NCI-H1048 (cell line): ENCODE results near the gene CTTNBP2NL.
A peak's percentile ranks its signal among the peaks of the same experiment; 100 is the strongest.
"Not testable (repeated sequence)": the region's sequence is repeated elsewhere in the genome, so short reads cannot be mapped to it uniquely, and the experiment has no call there.

ENCODE experiments used
- DNase-seq: peaks from one replicate; lab custom pipeline; 2025; lab: John Stamatoyannopoulos, UW

CTTNBP2NL gene

DNA sequence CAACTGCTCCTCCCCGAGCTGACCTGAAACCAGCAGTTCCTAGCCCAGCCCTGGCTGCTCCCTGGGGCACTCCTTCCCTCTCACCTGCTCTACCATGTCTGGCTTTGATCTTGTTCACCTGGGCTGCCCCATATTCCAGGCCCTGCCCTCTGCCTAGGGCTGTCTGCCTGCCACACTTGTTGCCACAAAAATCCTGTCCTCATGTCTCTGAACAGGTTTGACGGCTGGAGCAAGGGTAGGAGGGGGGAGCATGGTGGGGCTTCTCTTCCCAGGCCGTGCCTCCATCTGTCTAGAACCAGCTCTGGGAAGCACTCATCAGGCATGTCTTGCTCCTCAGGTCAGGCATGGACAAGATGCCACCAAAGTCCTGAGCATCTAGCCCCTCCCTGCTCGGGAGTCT, 68.5 kb downstream of the CTTNBP2NL start:
- DNase-seq, result no peak

DNA sequence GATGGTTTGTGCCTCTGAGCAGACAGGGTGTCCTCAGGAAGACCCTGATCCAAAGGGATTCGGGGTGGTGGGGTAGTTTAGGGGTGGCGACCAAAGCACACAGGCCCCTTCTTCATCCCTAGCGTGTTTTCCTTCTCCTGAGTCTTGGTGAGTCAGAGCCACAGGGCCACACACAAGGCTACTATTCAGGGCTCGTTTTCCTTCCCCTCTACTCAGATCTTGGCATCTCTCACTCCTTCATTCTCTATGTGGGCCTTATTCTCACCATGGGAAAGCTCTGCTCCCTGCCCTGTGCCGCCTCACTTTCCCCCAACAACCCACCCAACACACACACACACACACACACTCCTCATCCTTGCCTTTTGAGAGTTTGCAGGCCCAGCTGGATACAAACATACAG, 69.1 kb downstream of the CTTNBP2NL start:
- DNase-seq, result no peak

DNA sequence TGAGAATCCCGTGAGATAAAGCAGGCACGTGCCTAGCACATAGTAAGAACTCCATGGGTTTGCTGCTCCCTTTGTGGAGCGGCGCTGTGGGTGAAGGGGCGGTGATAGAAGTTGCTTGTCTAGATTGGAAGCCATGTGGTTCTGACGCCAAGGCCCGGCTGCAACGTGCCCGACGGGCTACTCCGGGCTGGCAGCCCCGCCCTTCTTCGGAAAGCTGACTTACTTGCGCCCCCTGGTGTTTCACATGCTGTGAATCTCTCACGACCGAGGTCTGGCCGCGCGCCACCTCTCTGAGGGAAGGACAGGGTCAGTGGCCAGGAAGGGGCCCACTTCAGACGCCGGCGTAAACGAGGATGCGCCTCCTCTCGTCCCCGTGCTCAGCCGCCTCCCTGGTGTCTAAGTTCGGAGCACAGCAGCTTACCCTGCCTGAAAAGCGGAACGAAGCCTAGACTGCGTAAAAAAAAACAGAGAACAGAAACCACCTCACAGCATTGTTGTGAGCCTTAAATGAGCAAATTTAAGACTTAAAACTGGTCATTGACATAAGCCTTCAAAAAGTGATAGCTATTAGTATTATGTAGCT, 70.2 kb downstream of the CTTNBP2NL start:
- DNase-seq, result peak; percentile 81

DNA sequence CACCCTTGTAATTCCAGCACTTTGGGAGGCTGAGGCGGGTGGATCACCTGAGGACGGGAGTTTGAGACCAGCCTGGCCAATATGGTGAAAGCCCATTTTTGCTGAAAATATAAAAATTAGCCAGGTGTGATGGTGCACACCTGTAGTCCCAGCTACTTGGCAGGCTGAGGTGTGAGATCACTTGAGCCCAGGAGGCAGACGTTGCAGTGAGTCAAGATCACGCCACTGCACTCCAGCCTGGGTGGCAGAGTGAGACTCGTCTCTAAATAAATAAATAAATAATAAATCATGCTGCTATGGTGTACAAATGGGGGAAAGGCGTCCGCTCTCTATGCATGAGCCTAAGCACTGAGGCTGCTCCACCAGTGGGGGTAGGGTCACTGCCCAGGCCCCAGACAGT, 74.3 kb downstream of the CTTNBP2NL start:
- DNase-seq, result not testable (repeated sequence)

DNA sequence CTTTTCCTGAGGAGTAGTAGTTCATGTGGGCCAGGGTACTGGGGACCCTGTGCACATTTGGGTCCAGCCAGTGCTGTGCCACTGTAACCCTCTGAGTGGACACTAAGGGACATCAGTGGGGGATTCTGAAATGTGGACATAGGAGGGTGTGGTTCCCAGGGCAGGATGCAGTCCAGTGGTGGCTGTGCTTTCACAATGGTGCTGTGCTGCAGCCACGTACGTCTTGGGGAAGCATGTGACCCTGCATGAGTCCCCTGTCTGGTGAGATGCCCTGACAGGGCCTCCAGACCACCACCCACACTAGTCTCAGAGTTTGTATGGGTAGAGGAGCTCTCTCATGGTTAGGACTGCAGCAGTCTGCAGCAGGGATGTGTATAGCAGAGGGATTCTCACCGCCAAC, 75.0 kb downstream of the CTTNBP2NL start:
- DNase-seq, result no peak

DNA sequence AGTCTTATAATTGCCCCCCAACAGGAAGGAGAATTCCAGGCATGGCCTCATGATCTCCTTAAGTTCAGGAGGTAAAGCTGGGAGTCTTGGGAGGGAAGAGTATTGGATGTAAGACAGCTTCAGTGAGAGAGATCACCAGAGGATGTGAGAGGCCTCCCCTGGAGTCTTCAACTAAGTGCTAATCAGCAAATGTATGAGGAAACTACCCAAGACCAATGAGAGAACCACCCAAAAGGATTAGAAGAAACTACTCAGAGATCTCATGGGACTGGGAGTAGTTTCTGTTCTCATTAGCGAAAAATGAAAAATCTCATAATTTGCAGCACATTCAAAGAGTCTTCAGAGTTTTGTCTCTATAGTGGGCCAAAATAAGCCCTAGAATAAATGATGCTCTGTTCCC, 76.1 kb downstream of the CTTNBP2NL start:
- DNase-seq, result no peak

DNA sequence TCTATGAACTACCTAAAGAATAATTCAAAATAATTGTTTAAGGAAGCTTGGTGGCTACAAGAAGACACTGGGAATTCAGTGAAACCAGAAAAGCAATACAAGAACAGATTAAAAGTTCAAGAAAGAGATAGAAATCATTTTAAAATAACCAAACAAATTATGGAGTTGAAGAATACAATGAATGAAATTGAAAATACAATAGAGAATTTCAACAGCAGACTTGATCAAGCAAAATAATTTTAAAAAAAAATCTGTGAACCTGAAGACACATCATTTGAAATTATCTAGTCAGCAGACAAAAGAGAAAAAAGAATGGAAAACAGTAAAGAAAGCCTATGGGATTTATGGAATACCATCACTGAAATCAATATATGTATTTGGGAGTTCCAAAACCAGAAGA, 81.5 kb downstream of the CTTNBP2NL start:
- no peak for DNase-seq

DNA sequence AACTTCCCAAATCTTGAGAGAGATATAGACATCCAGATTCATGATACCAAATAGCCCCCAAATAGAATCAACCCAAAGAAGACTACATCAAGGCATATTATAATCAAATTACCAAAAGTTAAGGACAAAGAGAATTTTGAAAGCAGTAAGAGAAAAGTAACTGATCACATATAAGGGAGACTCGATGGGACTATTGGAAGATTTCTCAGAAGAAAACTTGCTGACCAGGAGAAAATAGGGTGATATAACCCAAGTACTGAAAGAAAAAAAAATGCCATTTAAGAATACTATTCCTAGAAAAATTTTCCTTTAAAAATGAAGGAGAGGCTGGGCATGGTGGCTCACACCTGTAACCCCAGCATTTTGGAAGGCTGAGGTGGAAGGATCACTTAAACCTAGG, 82.3 kb downstream of the CTTNBP2NL start:
- DNase-seq, result no peak

DNA sequence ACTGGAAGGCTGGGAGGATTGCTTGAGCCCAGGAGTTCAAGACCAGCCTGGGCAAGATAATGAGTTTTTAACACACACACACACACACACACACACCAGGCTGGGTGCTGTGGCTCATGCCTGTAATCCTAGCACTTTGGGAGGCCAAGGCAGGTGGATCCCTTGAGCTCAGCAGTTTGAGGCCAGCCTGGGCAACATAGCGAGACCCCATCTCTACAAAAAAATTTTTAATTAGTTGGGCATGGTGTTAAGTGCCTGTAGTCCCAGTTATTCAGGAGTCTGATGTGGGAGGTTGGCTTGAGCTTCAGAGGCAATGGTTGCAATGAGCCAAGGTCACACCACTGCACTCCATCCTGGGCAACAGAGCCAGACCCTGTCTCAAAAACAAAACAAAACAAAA, 90.0 kb downstream of the CTTNBP2NL start:
- not testable (repeated sequence) for DNase-seq

DNA sequence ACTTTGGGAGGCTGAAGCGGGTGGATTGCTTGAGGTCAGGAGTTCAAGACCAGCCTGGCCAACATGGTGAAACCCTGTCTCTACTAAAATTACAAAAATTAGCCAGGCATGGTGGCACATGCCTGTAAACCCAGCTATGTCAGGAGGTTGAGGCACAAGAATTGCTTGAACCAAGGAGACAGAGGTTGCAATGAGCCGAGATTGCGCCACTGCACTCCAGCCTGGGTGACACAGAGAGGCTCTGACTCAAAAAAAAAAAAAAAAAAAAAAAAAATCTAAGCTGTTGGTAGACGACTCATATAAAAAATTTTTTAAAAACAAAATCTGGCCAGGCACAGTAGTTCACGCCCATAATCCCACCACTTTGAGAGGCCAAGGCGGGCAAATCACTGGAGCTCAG, 91.7 kb downstream of the CTTNBP2NL start:
- DNase-seq, result not testable (repeated sequence)

DNA sequence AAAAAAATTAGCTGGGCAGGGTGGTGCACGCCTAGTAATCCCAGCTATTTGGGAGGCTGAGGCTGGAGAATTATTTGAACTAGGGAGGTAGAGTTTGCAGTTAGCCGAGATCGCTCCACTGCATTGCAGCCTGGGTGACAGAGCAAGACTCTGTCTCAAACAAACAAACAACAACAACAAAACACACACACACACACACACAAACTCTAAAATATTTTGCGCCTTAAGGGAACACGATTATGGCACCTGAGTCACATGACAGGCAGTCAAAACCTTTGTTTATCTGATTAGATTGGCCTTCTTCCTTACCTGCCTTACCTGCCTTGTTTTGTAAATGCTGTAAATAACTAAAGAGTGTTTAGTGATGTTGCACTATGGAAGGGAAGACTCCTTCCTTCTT, 92.1 kb downstream of the CTTNBP2NL start:
- no peak for DNase-seq

DNA sequence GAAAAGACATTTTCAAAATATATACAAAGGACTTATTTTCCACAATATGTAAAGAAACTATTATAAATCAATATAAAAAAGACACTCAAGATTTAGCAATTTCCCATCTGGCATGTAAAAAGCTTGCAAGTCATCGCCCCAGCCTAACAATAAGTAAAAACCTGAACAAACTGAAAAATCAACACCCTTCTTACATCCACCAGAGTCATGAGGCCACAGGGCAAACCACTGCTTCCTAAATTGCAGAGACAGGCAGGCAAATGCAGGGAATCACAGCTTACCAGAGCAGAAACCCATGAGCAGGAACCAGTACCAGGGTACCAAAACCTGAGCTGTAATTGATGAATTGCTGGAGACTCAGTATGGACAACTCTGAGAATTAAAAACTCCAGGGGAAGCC, 96.1 kb downstream of the CTTNBP2NL start:
- no peak for DNase-seq

DNA sequence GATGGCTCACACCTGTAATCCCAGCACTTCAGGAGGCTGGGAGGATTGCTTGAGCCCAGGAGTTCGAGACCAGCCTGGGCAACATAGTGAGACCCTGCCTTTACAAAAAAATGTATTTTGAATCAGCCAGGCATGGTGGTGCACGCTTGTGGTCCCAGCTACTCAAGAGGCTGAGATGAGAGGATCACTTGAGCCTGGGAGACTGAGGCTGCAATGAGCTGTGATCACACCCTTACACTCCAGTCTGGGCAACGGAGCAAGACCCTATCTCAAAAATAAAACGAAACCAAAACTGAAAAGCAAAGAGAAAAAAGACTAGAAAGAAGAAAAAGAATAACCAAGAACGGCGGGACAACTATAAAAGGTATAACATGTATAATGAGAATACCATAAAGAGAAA, 97.3 kb downstream of the CTTNBP2NL start:
- no peak for DNase-seq

DNA sequence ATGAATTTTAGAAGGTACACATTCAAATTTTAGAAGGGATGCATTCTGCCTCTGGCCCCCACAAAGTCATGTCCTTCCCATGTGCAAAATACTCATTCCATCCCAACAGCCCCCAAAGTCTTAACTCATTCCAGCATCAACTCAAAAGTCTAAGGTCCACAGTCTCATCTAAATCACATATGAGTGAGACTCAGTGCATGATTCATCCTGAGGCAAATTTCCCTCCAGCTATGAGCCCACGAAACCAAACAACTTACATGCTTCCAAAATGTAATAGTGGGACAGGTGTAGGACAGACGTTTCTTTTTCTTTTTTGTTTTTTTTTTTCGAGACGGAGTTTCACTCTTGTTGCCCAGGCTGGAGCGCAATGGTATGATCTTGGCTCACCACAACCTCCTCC, 100.3 kb downstream of the CTTNBP2NL start:
- DNase-seq, result no peak

DNA sequence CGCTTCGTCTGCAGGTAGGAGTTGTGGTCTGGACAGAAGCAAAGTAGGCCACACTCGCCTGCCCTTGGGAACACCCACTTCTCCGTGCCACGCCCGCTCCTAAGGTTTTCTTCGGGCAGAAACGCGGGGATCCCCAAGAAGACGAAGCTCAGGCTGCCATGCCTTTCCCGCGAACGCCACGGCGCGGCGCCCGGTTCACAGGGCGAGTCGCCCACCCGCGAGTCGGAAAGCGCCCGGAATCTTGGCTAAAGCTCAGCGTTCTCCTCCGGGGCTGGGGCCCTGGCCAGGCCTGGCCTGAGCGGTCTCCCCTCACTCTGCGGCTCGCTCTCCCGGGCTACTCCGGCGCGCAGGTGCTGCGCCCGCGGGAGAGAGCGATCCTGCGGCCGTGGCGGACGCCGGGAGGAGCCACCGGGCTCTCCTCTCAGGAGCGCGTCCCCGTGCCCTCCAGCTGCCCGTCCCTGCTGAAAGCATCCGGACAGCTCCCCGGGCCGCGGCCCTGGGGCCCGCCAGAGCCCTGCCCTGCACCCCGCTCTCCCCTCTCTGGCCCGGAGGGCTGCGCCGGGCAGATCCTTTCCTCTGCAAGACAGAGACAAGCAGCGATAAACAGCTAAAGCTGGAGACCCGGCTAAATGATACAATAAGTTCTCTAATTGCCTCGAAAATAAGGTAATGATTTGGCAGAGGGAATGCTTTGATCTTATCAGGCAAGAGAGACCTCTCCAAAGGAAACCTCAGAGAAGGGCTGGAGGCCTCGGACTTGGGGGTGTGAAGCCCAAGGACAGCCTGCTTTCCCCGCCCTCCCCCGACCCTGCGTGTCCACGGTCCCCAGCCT, 106.0 kb downstream of the CTTNBP2NL start:
- no peak for DNase-seq

DNA sequence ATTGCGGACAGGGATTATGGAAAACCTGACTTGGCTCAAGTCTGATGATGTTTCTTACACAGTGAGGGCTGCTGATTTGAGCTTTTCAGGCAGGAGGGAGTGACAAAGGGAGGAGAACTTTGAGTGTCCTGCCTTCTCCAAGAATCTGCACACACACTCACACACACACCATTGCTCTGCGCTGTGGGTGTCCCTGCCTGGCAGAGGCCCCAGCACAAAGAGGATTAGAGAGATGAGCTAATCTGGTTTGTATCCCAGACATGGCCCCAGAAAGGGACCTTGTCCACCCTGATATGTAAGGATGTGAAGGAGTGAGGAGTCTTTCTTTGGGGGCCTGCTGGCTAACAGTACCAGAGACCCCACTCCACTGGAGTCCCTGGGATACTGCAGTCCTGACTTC, 106.8 kb downstream of the CTTNBP2NL start:
- DNase-seq, result no peak

DNA sequence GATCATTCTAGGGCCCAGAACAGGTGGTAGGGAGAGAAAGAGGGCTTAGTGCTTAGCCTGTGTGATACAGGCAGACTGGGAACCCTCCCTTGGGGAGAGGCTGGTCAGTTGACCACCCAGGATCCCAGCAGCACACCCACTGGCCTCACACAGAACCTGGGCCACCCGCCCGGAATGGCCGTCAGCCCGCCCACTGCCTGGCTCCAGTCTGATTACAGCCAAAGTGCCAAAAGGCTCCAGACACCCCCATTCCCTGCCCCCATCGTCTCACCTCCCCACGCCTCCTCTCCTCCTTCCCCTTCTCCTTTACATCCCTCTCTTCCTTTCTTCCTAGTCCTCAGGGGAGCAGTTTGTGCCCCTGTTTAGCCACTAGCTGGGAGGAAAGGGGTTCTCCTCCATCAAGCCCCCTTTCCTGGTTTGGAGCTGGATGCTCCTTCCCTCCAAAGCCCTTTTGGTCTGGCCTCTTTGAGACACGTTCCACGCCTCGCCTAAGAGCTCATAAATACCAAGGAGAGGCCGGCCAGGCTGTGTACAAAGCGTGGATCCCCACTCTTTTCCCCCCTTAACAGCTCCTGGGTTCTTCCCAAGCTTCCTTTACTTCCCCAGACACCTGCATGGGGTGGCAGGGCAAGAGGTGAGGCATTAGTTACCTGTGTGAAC, 108.1 kb downstream of the CTTNBP2NL start:
- DNase-seq, result no peak

DNA sequence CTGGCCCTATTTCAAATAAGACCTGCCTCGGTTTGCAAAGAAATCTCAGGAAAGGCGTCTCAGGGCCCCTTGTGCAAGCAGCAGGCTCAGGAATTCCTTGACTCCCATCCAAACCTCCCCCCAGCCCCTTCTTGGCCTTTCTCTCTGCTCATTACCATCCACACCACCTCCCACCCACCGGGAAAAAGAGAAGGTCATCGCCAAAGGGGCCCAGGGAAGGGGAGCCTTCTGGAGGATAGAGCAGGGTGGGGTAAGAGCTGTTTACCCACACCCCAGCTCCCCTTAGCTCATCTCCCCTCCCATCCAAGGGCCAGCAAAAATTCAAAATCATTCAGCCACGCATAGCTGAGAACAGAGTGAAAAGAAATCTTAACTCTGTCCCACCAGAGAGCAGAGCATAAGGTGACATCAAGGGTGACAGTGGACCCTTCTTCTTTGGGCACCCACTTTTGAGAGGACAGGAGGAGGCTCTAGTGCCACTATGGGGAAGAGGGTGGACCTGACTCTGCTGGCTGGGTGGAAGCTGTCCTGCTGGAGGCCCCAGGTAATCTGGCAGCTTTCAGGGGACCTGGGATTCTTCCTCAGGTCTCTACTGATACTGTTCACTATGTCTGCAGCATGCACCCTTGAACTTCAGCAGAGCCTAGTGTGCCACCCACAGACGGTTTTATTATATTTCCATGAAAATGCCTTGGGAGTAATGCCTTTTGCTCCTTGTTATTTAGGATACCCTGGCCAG, 108.8 kb downstream of the CTTNBP2NL start:
- no peak for DNase-seq

DNA sequence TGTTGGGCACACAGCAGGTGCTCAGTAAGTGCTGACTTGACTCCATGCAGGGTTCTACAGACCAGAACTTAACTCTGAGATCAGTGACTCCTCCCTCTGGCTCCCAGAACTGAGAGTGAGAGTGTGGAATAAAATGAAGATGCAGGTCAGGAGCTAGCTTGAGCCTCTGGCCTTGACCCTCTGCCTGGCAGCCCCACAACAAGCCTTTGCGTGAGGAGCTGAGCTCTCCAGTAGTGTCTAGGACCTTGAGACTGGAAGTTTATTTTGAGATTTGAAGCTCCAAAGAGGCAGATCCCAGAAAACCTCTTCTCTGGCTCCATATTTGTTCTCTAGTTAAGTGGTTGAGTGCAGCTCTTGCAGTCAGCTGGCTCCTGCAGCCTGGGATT, 109.4 kb downstream of the CTTNBP2NL start:
- no peak for DNase-seq

DNA sequence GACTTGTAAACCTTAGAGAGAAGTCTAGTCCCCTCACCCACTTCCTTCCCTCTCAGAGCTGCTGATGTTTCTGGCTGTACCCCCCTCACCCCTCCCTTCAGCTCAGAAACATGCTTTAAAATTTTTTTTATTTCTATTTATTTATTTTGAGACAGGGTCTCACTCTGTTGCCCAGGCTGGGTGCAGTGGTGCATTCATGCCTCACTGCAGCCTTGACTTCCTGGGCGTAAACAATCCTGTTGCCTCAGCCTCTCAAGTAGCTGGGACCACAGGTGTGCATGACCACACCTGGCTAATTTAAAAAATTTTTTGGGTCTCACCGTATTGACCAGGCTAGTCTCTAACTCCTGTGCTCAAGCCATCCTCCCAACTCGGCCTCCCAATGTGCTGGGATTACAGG, 109.9 kb downstream of the CTTNBP2NL start:
- DNase-seq, result no peak

DNA sequence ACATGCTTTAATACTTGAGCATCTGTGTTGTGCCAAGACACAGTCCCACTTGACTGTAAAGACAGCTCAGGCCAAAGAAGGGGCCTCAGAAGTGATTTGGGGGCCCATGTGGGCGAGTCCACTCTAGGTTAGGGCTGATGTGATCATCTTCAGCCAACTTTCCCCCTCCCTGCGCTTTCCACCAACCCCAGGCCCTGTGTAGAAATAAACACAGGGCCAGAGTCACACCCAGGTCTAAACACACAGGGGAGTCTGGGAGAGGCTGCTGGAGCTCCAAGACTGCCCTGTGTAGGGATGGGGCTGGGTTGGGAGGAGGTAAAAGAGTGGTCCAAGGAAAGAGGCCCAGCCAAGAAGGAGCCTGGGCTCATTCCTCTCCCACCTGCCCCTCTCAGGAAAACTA, 110.3 kb downstream of the CTTNBP2NL start:
- DNase-seq, result no peak

DNA sequence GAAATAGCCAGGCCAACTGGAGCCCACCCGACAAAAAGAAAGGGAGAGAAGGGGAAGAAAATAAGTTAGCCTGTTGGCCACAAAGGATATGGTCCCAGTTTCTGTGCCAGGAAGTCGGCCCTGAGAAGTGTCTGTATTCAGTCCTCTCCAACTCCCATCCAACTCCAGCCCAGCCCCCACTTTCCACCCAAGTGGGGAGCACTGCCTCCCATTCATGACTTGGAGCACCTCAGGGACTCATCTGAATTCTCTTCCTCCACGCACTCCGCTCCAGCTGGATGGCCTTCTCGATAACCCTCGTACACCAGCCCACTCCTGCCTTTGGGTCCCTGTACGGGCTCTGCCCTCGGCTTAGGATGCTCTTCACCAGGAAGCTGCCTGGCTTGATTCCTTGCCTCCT, 110.7 kb downstream of the CTTNBP2NL start:
- no peak for DNase-seq

DNA sequence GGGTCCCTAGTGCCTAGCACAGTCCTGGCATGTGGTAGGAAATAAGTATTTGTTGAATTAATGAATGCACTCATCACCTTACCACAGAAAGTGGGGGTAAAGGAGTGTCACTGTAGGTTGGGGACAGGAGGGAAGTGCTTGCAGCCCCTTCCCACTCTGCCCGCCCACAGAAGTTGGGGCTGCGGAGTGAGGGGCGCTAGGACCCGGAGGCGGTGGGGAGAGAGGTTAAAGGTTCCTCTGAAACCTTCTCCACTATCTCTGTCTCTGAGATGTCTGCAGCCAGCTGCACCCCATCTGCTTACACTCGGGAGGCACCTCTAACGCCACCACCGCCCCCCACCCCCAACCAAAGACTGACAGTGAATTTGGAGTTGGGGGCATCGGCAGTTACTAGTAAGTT, 111.3 kb downstream of the CTTNBP2NL start:
- no peak for DNase-seq
